ENCODE results near the gene SETSIP.

- TF ChIP-seq POLR2A (IDR thresholded peaks at IDR 0.05) (no peak), CTCF (IDR thresholded peaks at IDR 0.05) (no peak), EP300 (IDR thresholded peaks at IDR 0.05) (no peak)
Measured at GRCh38 chr1:92094595-92094994, 19.4 kb upstream of the SETSIP start.

All from tibial nerve (tissue), 4 donors.